ENCODE data around the gene SH3RF3. TPM values are rescaled to one million over a fixed set of nuclear protein-coding genes. Genes with fewer than 3 reads are reported as not detected.

Gene SH3RF3
- total and polyA plus RNA-seq, 2 of the 13 experiments (the other 11 are each of a cell fraction or from before 2014, with no cell fraction given): 0.04 TPM; not detected in 1

GRCh38 chr2:109425411-109425810 is 296.4 kb downstream of the SH3RF3 start (continued):
- TF ChIP-seq HNF1A (IDR thresholded peaks at IDR 0.05; ENCODE audit: low read depth): no peak
- TF ChIP-seq HNF1A (CRISPR knock-in tag; IDR thresholded peaks at IDR 0.05; ENCODE audit: borderline replicate concordance): no peak

GRCh38 chr2:109427661-109428091 is 298.7 kb downstream of the SH3RF3 start:
- no peak overlapping the region for H3K4me3 ChIP-seq (replicated peaks in 1 of 3; ENCODE audit: insufficient read depth in 1 of 3, low read depth in 2 of 3, low read length in 3 of 3)
- H3K9ac ChIP-seq (ENCODE audit: insufficient read depth, low read depth, low read length): no peak overlapping the region
- intact Hi-C loops (cut with micrococcal nuclease; ENCODE audit: unreplicated experiment): no loop called here
- no peak for TF ChIP-seq CENPBD1 (CRISPR knock-in tag; IDR thresholded peaks at IDR 0.05; ENCODE audit: borderline replicate concordance, low read depth)
- TF ChIP-seq TBL1XR1 (IDR thresholded peaks at IDR 0.05; ENCODE audit: borderline replicate concordance, low read length, partially characterized antibody): no peak
- TF ChIP-seq ZNF33A (CRISPR knock-in tag; IDR thresholded peaks at IDR 0.05; ENCODE audit: borderline replicate concordance): no peak
- TF ChIP-seq ZMYM2 (CRISPR knock-in tag; IDR thresholded peaks at IDR 0.05): no peak
- TF ChIP-seq BORCS8-MEF2B (CRISPR knock-in tag; IDR thresholded peaks at IDR 0.05): no peak
- TF ChIP-seq XRCC5 (optimal IDR thresholded peaks at IDR 0.05; ENCODE audit: low read length): no peak
- TF ChIP-seq ZNF207 (IDR thresholded peaks at IDR 0.05; ENCODE audit: borderline replicate concordance): no peak
- no peak for TF ChIP-seq IKZF1 (IDR thresholded peaks at IDR 0.05)
- no peak for TF ChIP-seq RBM22 (optimal IDR thresholded peaks at IDR 0.05; ENCODE audit: low read length)
- TF ChIP-seq ZNF687 (CRISPR knock-in tag; IDR thresholded peaks at IDR 0.05): no peak
- TF ChIP-seq E2F5 (CRISPR knock-in tag; conservative IDR thresholded peaks at IDR 0.05): no peak
- no peak for TF ChIP-seq CENPX (CRISPR knock-in tag; IDR thresholded peaks at IDR 0.05)
- no peak for TF ChIP-seq KDM4B (CRISPR knock-in tag; IDR thresholded peaks at IDR 0.05)

More at GRCh38 chr2:109427661-109428091, 298.7 kb downstream of the SH3RF3 start:
- Histone ChIP-seq H3K9me3 (ENCODE audit: low read length) (no peaks in the 10 kb centered on the region), H4K20me1 (ENCODE audit: insufficient read depth, low read length) (no peaks in the 10 kb centered on the region), H3K4me1 (ENCODE audit: insufficient read depth, low read length) (no peaks in the 10 kb centered on the region), H3K27ac (ENCODE audit: extremely low read length, insufficient read depth, low read length) (no peak overlapping the region), H2AFZ (ENCODE audit: low read length) (no peak overlapping the region), H3K36me3 (replicated peaks in 1 of 2; ENCODE audit: control insufficient read depth in 1 of 2, insufficient read depth in 2 of 2, low read length in 2 of 2) (no peaks in the 10 kb centered on the region), H3K79me2 (ENCODE audit: insufficient read depth, low read length) (no peaks in the 10 kb centered on the region), H3K27me3 (ENCODE audit: control insufficient read depth in 1 of 2, insufficient read depth in 2 of 2, low read length in 2 of 2) (peaks cover 1 to 5% of the 10 kb centered on the region in 2 experiments; a peak in 2 of 5 replicates), H3K4me2 (ENCODE audit: low read depth, low read length) (no peak overlapping the region)
- ChIA-PET CTCF (ENCODE audit: low intra/inter-chr PET ratio, low total read pairs) (no interaction called here), POLR2A (no interaction called here)
- in situ Hi-C loops (cut with HindIII; ENCODE audit: extremely low pct_ligation_motif_present, low pct_unique_long_range_greater_than_20kb): no loop called here
- 56% methylated on average over 10 of the region's 11 CpGs for WGBS (ENCODE audit: low lambda C conversion rate)
- FAIRE-seq: no peak
- DNase-seq (ENCODE audit: low spot score): no peak
- BruUV-seq (replicated peaks): no TSS peak
- no peak for ATAC-seq
